ENCODE results near the gene SERPINB5. TPM values are rescaled to one million over a fixed set of nuclear protein-coding genes. Genes with fewer than 3 reads are reported as not detected.

SERPINB5 gene
- total RNA-seq, 1 donor from 2014 or later, result not detected

DNA sequence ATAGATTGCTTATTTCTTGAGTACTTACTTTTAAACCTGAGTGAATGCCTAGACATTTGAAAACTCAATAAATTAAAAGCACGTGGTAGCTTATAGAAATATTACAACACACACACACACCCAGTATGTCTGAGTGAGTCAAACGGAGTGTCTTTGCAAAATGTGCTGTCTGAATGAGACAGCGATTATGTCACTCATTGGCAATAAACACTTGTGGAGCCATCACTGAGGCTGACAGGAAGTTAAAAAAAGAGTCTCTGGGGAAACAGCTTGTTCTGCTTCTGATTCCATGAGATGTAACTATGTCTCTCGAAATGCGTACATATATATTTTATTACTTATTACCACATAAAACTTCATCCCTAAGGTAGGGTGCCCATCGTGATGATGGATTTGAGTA lies 32.2 kb upstream of the SERPINB5 start:
- no peaks in the 10 kb centered on the region for H3K36me3 Mint-ChIP-seq (ENCODE audit: low read depth, unreplicated experiment)
- no peak overlapping the region for H3K4me3 Mint-ChIP-seq (ENCODE audit: unreplicated experiment)
- H3K9me3 Mint-ChIP-seq (ENCODE audit: unreplicated experiment), result no peaks in the 10 kb centered on the region
- no peak for DNase-seq (ENCODE audit: low spot score)
- TF ChIP-seq CTCF (IDR thresholded peaks at IDR 0.05; ENCODE audit: unreplicated experiment), result no peak
- no peak overlapping the region for H3K27ac Mint-ChIP-seq (ENCODE audit: unreplicated experiment)
- H3K27me3 Mint-ChIP-seq (ENCODE audit: unreplicated experiment), result no peaks in the 10 kb centered on the region
- no peaks in the 10 kb centered on the region for H3K4me1 Mint-ChIP-seq (ENCODE audit: unreplicated experiment)

GRCh38 chr18:63445037-63445436 lies 31.7 kb upstream of the SERPINB5 start:
- no peak for DNase-seq (ENCODE audit: low spot score)
- Mint-ChIP-seq H3K4me3 (ENCODE audit: unreplicated experiment) (no peak overlapping the region), H3K36me3 (ENCODE audit: low read depth, unreplicated experiment) (no peaks in the 10 kb centered on the region), H3K9me3 (ENCODE audit: unreplicated experiment) (no peaks in the 10 kb centered on the region), H3K4me1 (ENCODE audit: unreplicated experiment) (no peaks in the 10 kb centered on the region), H3K27me3 (ENCODE audit: unreplicated experiment) (no peaks in the 10 kb centered on the region), H3K27ac (ENCODE audit: unreplicated experiment) (no peak overlapping the region)
- no peak for TF ChIP-seq CTCF (IDR thresholded peaks at IDR 0.05; ENCODE audit: unreplicated experiment)

DNA sequence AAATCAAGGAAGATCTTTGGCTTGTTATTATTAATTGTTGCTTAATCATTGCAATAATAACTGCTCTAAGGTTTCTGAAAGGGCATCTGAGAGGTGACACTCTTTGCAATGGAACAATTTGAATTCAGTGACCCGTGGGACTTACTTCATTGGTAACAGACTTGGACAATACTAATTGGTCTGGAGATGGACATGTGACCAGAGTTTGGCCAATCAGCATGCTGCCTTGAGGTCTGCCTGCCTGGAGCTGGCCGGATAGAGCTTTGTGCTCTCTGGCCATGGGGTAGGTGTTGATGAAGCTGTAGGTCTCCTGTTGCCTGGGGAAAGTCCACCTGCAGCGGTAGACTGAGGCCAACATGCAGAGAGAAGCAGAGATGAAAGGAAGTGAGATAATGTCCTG lies 30.5 kb upstream of the SERPINB5 start:
- no peak for TF ChIP-seq CTCF (IDR thresholded peaks at IDR 0.05; ENCODE audit: unreplicated experiment)
- peaks cover 3% of the 10 kb centered on the region for H3K4me1 Mint-ChIP-seq (ENCODE audit: unreplicated experiment)
- no peak overlapping the region for H3K4me3 Mint-ChIP-seq (ENCODE audit: unreplicated experiment)
- H3K36me3 Mint-ChIP-seq (ENCODE audit: low read depth, unreplicated experiment), result no peaks in the 10 kb centered on the region
- no peaks in the 10 kb centered on the region for H3K27me3 Mint-ChIP-seq (ENCODE audit: unreplicated experiment)
- H3K9me3 Mint-ChIP-seq (ENCODE audit: unreplicated experiment), result no peaks in the 10 kb centered on the region
- no peak for DNase-seq (ENCODE audit: low spot score)
- H3K27ac Mint-ChIP-seq (ENCODE audit: unreplicated experiment), result no peak overlapping the region

DNA sequence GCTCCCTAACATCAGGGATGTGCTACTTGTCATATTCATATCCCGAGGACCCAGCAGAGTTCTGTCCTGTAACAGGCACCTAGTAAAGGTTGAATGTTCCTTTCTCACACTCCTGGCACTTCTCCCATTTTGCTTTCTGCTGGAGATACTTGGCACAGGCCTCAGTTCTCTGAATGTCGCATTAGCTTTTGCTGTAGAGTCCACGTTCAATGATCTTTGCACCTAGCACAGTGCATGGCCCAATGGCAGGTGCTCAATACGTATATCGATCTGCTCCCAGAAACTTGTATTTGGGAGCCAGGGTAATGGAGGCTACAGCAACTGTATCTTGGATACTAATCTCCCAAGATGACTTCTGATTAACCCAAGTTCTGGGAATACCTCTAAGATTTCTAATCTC lies 29.7 kb upstream of the SERPINB5 start:
- no peak for TF ChIP-seq CTCF (IDR thresholded peaks at IDR 0.05; ENCODE audit: unreplicated experiment)
- no peaks in the 10 kb centered on the region for H3K9me3 Mint-ChIP-seq (ENCODE audit: unreplicated experiment)
- no peak for DNase-seq (ENCODE audit: low spot score)
- no peaks in the 10 kb centered on the region for H3K36me3 Mint-ChIP-seq (ENCODE audit: low read depth, unreplicated experiment)
- H3K27ac Mint-ChIP-seq (ENCODE audit: unreplicated experiment), result no peak overlapping the region
- H3K4me1 Mint-ChIP-seq (ENCODE audit: unreplicated experiment), result peaks cover 10% of the 10 kb centered on the region
- H3K27me3 Mint-ChIP-seq (ENCODE audit: unreplicated experiment), result no peaks in the 10 kb centered on the region
- H3K4me3 Mint-ChIP-seq (ENCODE audit: unreplicated experiment), result no peak overlapping the region

GRCh38 chr18:63449426-63449825 lies 27.3 kb upstream of the SERPINB5 start:
- no peak for TF ChIP-seq CTCF (IDR thresholded peaks at IDR 0.05; ENCODE audit: unreplicated experiment)
- Mint-ChIP-seq H3K36me3 (ENCODE audit: low read depth, unreplicated experiment) (no peaks in the 10 kb centered on the region), H3K27ac (ENCODE audit: unreplicated experiment) (no peak overlapping the region), H3K4me3 (ENCODE audit: unreplicated experiment) (no peak overlapping the region), H3K9me3 (ENCODE audit: unreplicated experiment) (no peaks in the 10 kb centered on the region), H3K4me1 (ENCODE audit: unreplicated experiment) (peaks cover 30% of the 10 kb centered on the region), H3K27me3 (ENCODE audit: unreplicated experiment) (no peaks in the 10 kb centered on the region)
- no peak for DNase-seq (ENCODE audit: low spot score)
